HEK293T (cell line): ENCODE measurements around the gene HOXA10.

Experiments
- ELF4 ChIP-seq: fragments of 450-650 bp; IDR thresholded peaks from 2 replicates; pipeline ENCODE4 v1.6.1; 2017; ENCODE audit warnings: antibody characterized with exemption
- FOXA1 ChIP-seq: fragments of 450-650 bp; IDR thresholded peaks from 2 replicates; pipeline ENCODE4 v1.6.1; 2016; ENCODE audit warnings: mild to moderate bottlenecking
- NFRKB ChIP-seq: fragments of 450-650 bp; IDR thresholded peaks from 2 replicates; pipeline ENCODE4 v1.6.1; 2016; ENCODE audit warnings: mild to moderate bottlenecking, moderate library complexity

DNA sequence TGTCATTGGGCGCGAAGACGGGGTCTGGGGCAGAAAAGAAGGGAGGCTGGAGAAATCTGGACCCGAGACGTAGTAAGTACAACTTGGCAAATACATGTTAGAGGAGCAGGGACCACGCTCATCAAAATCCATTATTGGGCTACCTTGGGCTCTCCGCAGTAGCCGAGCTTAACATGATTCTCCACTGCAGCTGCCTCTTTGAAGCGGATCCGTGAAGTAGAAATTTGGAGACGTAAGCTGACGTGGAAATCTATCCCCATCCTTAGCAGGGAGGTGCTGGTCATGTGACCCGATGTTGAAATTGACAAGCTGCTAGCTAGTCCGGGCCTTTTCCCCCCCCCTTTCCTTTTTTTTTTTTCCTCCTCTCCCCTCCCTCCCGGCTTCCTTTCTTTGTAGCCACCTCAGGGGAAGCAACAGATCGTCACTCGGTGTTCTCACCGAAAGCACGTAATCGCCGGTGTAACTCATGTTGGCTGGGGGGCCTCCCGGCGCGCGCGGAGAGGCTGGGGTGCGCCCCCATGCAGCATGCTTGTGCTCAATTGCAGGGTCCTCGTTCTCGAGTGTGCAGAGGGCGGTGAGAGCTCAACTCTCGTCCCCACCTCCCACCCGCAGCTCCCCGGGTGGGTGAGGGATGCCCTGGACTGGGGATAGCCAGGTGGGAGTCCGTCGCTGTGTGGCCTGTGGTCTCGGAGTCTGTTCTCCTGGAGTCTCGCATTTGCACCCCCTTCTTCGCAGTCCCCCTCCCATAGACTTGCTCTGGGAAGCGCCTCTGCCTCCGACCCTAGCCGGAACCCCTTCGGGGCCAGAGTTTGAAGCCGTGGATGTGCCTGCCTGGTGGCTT is 11.1 kb upstream of the HOXA10 start, which contains the start of gene HOXA11:
- no peak for TF ChIP-seq NFRKB
- no peak for TF ChIP-seq FOXA1
- no peak for TF ChIP-seq ELF4
